SK-N-SH (cell line): Measurements from ENCODE around the gene KRTAP19-2. TPM values are rescaled to one million over a fixed set of nuclear protein-coding genes. Genes with fewer than 3 reads are reported as not detected.

Experiments
- CTCF ChIA-PET: fragments of 300-600, 350-600 bp; formaldehyde crosslinking; extraction: SDS; loops from one replicate; lab custom pipeline; 2021; lab: Yijun Ruan, JAX
- POLR2A ChIA-PET: fragments of 350-600 bp; sonication (Branson Sonifier 250); formaldehyde crosslinking; extraction: SDS; loops from one replicate; lab custom pipeline; 2020; ENCODE audit warnings: antibody characterized with exemption, inconsistent platforms; lab: Yijun Ruan, JAX
- DNase-seq: peaks from one replicate; pipeline ENCODE4 v3.0.0; 2012
- H2AFZ ChIP-seq: fragments of 200-600 bp; sonication (generic); 2 replicates; pipeline ENCODE4 v1.8.1; 2016; ENCODE audit warnings: antibody characterized with exemption, mild to moderate bottlenecking, low read depth
- H3F3A ChIP-seq: fragments of 200-600 bp; sonication (generic); replicated peaks from 2 replicates; pipeline ENCODE3; 2016; ENCODE audit warnings: antibody characterized with exemption, mild to moderate bottlenecking; ENCODE audit not compliant: insufficient read depth
- H3K27ac ChIP-seq, 2 experiments: fragments of 200-500 bp in 1 of 2; fragments of 200-600 bp in 1 of 2; sonication (Bioruptor generic) in 1 of 2; sonication (generic), shearing (Covaris generic) in 1 of 2; 2 replicates each; pipeline versions ENCODE4 v1.5.1 to v1.6.1; 2014 to 2016; ENCODE audit warnings: low read depth in 2 of 2, inconsistent platforms in 1 of 2, low read length in 1 of 2, mild to moderate bottlenecking in 1 of 2, mixed read lengths in 1 of 2
- H3K27me3 ChIP-seq: fragments of 200-600 bp; sonication (generic), shearing (Covaris generic); 2 replicates; pipeline ENCODE4 v1.6.1; 2016; ENCODE audit warnings: mixed run types; ENCODE audit not compliant: insufficient read depth
- H3K36me3 ChIP-seq, 2 experiments: fragments of 200-500 bp in 1 of 2; fragments of 200-600 bp in 1 of 2; sonication (Bioruptor generic) in 1 of 2; sonication (generic) in 1 of 2; replicated peaks in 1 of 2; 2 replicates each; pipeline versions ENCODE3 to v1.5.1; 2014 to 2016; ENCODE audit warnings: low read length in 1 of 2, mild to moderate bottlenecking in 1 of 2; ENCODE audit not compliant: insufficient read depth in 2 of 2, control insufficient read depth in 1 of 2
- H3K4me1 ChIP-seq, 2 experiments: fragments of 200-500 bp in 1 of 2; fragments of 200-600 bp in 1 of 2; sonication (Bioruptor generic) in 1 of 2; sonication (generic), shearing (Covaris generic) in 1 of 2; 2 replicates each; pipeline versions ENCODE4 v1.5.1 to v1.6.1; 2014 to 2016; ENCODE audit warnings: low read depth in 1 of 2, low read length in 1 of 2, mixed run types in 1 of 2; ENCODE audit not compliant: insufficient read depth in 2 of 2, control insufficient read depth in 1 of 2
- H3K4me2 ChIP-seq: fragments of 200-600 bp; sonication (generic), shearing (Covaris generic); 2 replicates; pipeline ENCODE4 v1.6.1; 2017; ENCODE audit warnings: mixed run types
- H3K4me3 ChIP-seq, 2 experiments: fragments of 200-500 bp in 1 of 2; fragments of 200-600 bp in 1 of 2; sonication (Bioruptor generic) in 1 of 2; sonication (generic), shearing (Covaris generic) in 1 of 2; 2 replicates each; pipeline versions ENCODE4 v1.5.1 to v1.8.1; 2014 to 2016; ENCODE audit warnings: low read depth in 2 of 2, inconsistent platforms in 1 of 2, low read length in 1 of 2, mild to moderate bottlenecking in 1 of 2, mixed read lengths in 1 of 2, moderate library complexity in 1 of 2
- H3K79me2 ChIP-seq: fragments of 200-600 bp; sonication (generic); 2 replicates; pipeline ENCODE4 v1.8.1; 2017; ENCODE audit warnings: mild to moderate bottlenecking; ENCODE audit not compliant: insufficient read depth
- H3K9ac ChIP-seq: fragments of 200-600 bp; sonication (generic); 2 replicates; pipeline ENCODE4 v1.6.1; 2017; ENCODE audit warnings: mixed run types
- H3K9me2 ChIP-seq: fragments of 200-600 bp; sonication (generic); 2 replicates; pipeline ENCODE4 v1.6.1; 2017; ENCODE audit warnings: mixed run types
- H3K9me3 ChIP-seq: fragments of 200-600 bp; sonication (generic); 2 replicates; pipeline ENCODE4 v1.6.1; 2017; ENCODE audit warnings: mixed run types, mild to moderate bottlenecking, moderate library complexity
- H4K20me1 ChIP-seq: fragments of 200-600 bp; sonication (generic); 2 replicates; pipeline ENCODE4 v1.6.1; 2017; ENCODE audit warnings: mild to moderate bottlenecking, mixed run types; ENCODE audit not compliant: insufficient read depth
- CHD2 ChIP-seq: fragments of 150-350 bp; IDR thresholded peaks from 2 replicates; pipeline ENCODE4 v1.6.1; 2018; ENCODE audit warnings: low read length; ENCODE audit not compliant: partially characterized antibody
- ELF1 ChIP-seq: IDR thresholded peaks from 2 replicates; pipeline ENCODE4 v1.4.0; 2012
- EZH2phosphoT487 ChIP-seq: fragments of 200-600 bp; sonication (generic); IDR thresholded peaks from 2 replicates; pipeline ENCODE4 v1.6.1; 2017; ENCODE audit warnings: low read depth, mixed run types, mild to moderate bottlenecking, antibody characterized with exemption, moderate library complexity, borderline replicate concordance
- FOXJ3 ChIP-seq: sonication (generic); formaldehyde crosslinking; IDR thresholded peaks from 2 replicates; pipeline ENCODE4 v1.5.1; 2020; ENCODE audit warnings: mild to moderate bottlenecking, missing genetic modification reagents
- GABPA ChIP-seq: IDR thresholded peaks from 2 replicates; pipeline ENCODE4 v1.4.0; 2012; ENCODE audit warnings: low read depth, mild to moderate bottlenecking
- MXI1 ChIP-seq: IDR thresholded peaks from 2 replicates; pipeline ENCODE4 v1.6.1; 2012; ENCODE audit warnings: mild to moderate bottlenecking, low read depth, low read length, improper control_type of control experiment
- NFIC ChIP-seq: IDR thresholded peaks from 2 replicates; pipeline ENCODE4 v1.4.0; 2012; ENCODE audit warnings: borderline replicate concordance
- NRF1 ChIP-seq: IDR thresholded peaks from 2 replicates; pipeline ENCODE4 v1.6.1; 2012; ENCODE audit warnings: low read depth, mild to moderate bottlenecking, low read length
- RAD21 ChIP-seq: IDR thresholded peaks from 2 replicates; pipeline ENCODE4 v1.6.1; 2012; ENCODE audit warnings: mild to moderate bottlenecking, low read length
- RCOR1 ChIP-seq: fragments of 150-350 bp; IDR thresholded peaks from 2 replicates; pipeline ENCODE4 v1.6.1; 2017; ENCODE audit warnings: antibody characterized with exemption, low read length
- RFX5 ChIP-seq: IDR thresholded peaks from 2 replicates; pipeline ENCODE4 v1.6.1; 2012; ENCODE audit warnings: mild to moderate bottlenecking, improper control_type of control experiment, low read length
- TAF1 ChIP-seq: IDR thresholded peaks from 2 replicates; pipeline ENCODE4 v1.6.1; 2012; ENCODE audit warnings: low read depth, mild to moderate bottlenecking, low read length, moderate library complexity, borderline replicate concordance
- TCF12 ChIP-seq: IDR thresholded peaks from 2 replicates; pipeline ENCODE4 v1.4.0; 2012
- YY1 ChIP-seq: IDR thresholded peaks from 2 replicates; pipeline ENCODE4 v1.4.0; 2012; ENCODE audit warnings: low read depth, mild to moderate bottlenecking
- WGBS: methylation state at CpG from one replicate; pipeline ENCODE4 v1.1.6; 2017; ENCODE audit warnings: low lambda C conversion rate; 5-methylcytosine and 5-hydroxymethylcytosine counted together
- polyA plus RNA-seq, 3 experiments: library from polyadenylated mRNA; depleted of rRNA; stranded (reverse); fragments of >200 nt; gene quantifications; 2 replicates each; pipeline ENCODE4 v1.2.3, GENCODE V29; 2012
- TF ChIP-seq, protein P1 (sequence below): IDR thresholded peaks from 2 replicates; pipeline ENCODE4 v1.4.0; 2012; ENCODE audit warnings: low read depth, borderline replicate concordance
- TF ChIP-seq, protein P2 (sequence below): fragments of 200-600 bp; sonication (generic); IDR thresholded peaks from 2 replicates; pipeline ENCODE4 v1.6.1; 2017; ENCODE audit warnings: antibody characterized with exemption, mild to moderate bottlenecking, moderate library complexity
- TF ChIP-seq, protein P3 (sequence below): IDR thresholded peaks from 2 replicates; pipeline ENCODE4; 2012
- TF ChIP-seq, protein P4 (sequence below): IDR thresholded peaks from 2 replicates; pipeline ENCODE4 v1.4.0; 2012; ENCODE audit warnings: low read depth

The KRTAP19-2 gene
- polyA plus RNA-seq, 1 of the 3 experiments (the other 2 are of a cell fraction), result not detected

DNA sequence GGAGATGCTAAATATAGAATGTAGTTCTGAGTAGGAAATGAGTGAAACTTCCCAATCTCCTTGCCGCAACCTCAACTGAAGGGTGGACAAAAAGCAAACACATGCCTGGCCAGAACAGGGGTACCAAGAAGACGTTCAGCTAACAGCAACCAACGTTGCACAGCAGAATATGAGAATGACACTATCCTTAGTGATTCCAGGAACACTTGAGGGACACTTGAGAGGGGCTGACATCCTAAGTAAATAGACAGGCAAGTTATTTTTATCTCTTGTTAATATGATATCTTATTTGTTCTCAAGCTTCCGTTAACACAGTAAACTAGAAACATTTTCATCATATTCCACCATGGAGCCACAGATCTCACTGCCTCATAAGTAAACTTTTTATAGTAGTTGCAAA lies 8.0 kb downstream of the KRTAP19-2 start:
- H4K20me1 ChIP-seq, result no peaks in the 10 kb centered on the region
- H3F3A ChIP-seq, result no peaks in the 10 kb centered on the region
- no peak overlapping the region for H3K9ac ChIP-seq
- H3K4me2 ChIP-seq, result no peak overlapping the region
- no peaks in the 10 kb centered on the region for H3K36me3 ChIP-seq
- H3K9me3 ChIP-seq, result peaks cover 3% of the 10 kb centered on the region; the same call in 1 of the 2 replicates
- TF ChIP-seq NRF1 (no peak), CHD2 (no peak), RFX5 (no peak), RCOR1 (no peak), RAD21 (no peak), NFIC (no peak), EZH2phosphoT487 (no peak)
- TF ChIP-seq, protein P1, sequence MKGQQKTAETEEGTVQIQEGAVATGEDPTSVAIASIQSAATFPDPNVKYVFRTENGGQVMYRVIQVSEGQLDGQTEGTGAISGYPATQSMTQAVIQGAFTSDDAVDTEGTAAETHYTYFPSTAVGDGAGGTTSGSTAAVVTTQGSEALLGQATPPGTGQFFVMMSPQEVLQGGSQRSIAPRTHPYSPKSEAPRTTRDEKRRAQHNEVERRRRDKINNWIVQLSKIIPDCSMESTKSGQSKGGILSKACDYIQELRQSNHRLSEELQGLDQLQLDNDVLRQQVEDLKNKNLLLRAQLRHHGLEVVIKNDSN, result no peak
- no peaks in the 10 kb centered on the region for H3K4me1 ChIP-seq
- no peaks in the 10 kb centered on the region for H3K27me3 ChIP-seq
- H3K9me2 ChIP-seq, result no peaks in the 10 kb centered on the region
- 2% methylated on average over 4 of the region's 4 CpGs for whole genome bisulfite sequencing
- no peaks in the 10 kb centered on the region for H3K79me2 ChIP-seq
- DNase-seq, result no peak
- ChIA-PET POLR2A (no interaction called here), CTCF (no interaction called here)
- no peak overlapping the region for H3K27ac ChIP-seq
- H2AFZ ChIP-seq, result no peak overlapping the region
- no peak overlapping the region for H3K4me3 ChIP-seq

DNA sequence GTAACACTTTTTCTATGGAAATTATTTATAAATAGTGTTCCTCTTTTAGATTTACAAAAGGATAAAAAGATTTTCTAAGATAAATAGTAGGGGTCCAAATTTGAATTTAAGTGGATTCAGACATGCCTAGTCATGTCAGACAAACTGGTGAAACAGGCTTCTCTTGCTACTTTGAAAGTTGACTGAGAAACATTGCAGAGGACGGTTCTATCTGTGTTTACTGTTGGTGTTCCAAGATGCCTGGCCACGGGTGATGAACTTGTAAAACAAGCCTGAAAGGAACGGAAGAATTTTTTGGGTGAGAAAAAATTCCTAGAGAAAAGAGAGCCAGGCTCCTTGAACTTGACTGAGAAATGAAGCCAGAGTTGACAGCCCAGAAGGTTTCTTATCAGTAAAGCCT lies 9.2 kb downstream of the KRTAP19-2 start:
- no peaks in the 10 kb centered on the region for H3K9me2 ChIP-seq
- WGBS, result 2% methylated on average over 3 of the region's 3 CpGs

More for the DNA sequence above, 9.2 kb downstream of the KRTAP19-2 start:
- ChIA-PET POLR2A (no interaction called here), CTCF (no interaction called here)
- H3K4me1 ChIP-seq, result no peaks in the 10 kb centered on the region
- no peaks in the 10 kb centered on the region for H3K27me3 ChIP-seq
- TF ChIP-seq, protein P2, sequence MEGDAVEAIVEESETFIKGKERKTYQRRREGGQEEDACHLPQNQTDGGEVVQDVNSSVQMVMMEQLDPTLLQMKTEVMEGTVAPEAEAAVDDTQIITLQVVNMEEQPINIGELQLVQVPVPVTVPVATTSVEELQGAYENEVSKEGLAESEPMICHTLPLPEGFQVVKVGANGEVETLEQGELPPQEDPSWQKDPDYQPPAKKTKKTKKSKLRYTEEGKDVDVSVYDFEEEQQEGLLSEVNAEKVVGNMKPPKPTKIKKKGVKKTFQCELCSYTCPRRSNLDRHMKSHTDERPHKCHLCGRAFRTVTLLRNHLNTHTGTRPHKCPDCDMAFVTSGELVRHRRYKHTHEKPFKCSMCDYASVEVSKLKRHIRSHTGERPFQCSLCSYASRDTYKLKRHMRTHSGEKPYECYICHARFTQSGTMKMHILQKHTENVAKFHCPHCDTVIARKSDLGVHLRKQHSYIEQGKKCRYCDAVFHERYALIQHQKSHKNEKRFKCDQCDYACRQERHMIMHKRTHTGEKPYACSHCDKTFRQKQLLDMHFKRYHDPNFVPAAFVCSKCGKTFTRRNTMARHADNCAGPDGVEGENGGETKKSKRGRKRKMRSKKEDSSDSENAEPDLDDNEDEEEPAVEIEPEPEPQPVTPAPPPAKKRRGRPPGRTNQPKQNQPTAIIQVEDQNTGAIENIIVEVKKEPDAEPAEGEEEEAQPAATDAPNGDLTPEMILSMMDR, result no peak
- TF ChIP-seq FOXJ3 (CRISPR knock-in tag), result no peak
- TF ChIP-seq, protein P3, sequence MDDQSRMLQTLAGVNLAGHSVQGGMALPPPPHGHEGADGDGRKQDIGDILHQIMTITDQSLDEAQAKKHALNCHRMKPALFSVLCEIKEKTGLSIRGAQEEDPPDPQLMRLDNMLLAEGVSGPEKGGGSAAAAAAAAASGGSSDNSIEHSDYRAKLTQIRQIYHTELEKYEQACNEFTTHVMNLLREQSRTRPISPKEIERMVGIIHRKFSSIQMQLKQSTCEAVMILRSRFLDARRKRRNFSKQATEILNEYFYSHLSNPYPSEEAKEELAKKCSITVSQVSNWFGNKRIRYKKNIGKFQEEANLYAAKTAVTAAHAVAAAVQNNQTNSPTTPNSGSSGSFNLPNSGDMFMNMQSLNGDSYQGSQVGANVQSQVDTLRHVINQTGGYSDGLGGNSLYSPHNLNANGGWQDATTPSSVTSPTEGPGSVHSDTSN, result no peak
- TF ChIP-seq TCF12, result no peak
- TF ChIP-seq YY1, result no peak
- TF ChIP-seq EZH2phosphoT487, result no peak
- TF ChIP-seq RCOR1, result no peak
- TF ChIP-seq GABPA, result no peak
- TF ChIP-seq RAD21, result no peak
- TF ChIP-seq ELF1, result no peak
- no peak for TF ChIP-seq MXI1
- no peak for TF ChIP-seq CHD2
- TF ChIP-seq, protein P4, sequence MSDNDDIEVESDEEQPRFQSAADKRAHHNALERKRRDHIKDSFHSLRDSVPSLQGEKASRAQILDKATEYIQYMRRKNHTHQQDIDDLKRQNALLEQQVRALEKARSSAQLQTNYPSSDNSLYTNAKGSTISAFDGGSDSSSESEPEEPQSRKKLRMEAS, result no peak
- TF ChIP-seq TAF1, result no peak
- H3K27ac ChIP-seq, result no peak overlapping the region
- no peaks in the 10 kb centered on the region for H4K20me1 ChIP-seq
- H2AFZ ChIP-seq, result no peak overlapping the region
- no peak for DNase-seq
- H3K36me3 ChIP-seq, result no peaks in the 10 kb centered on the region
- H3K4me2 ChIP-seq, result no peak overlapping the region
- no peaks in the 10 kb centered on the region for H3K79me2 ChIP-seq
- H3K9ac ChIP-seq, result no peak overlapping the region
- no peak overlapping the region for H3K4me3 ChIP-seq
- H3K9me3 ChIP-seq, result peaks cover 3% of the 10 kb centered on the region; the same call in 1 of the 2 replicates
- no peaks in the 10 kb centered on the region for H3F3A ChIP-seq
